Measurements from ENCODE around the gene RNU6-9.

RNU6-9 gene

GRCh38 chr19:936175-936546 lies 42.9 kb downstream of the RNU6-9 start:
- no peak for FAIRE-seq

GRCh38 chr19:937259-937694 lies 44.0 kb downstream of the RNU6-9 start:
- no peak for FAIRE-seq

GRCh38 chr19:938233-938923 lies 45.1 kb downstream of the RNU6-9 start:
- FAIRE-seq, result no peak

- no peak for FAIRE-seq
Measured at GRCh38 chr19:939439-939838, 46.2 kb downstream of the RNU6-9 start.

GRCh38 chr19:939922-940321 lies 46.6 kb downstream of the RNU6-9 start:
- FAIRE-seq, result no peak

GRCh38 chr19:940591-941291 lies 47.5 kb downstream of the RNU6-9 start:
- no peak for FAIRE-seq

- FAIRE-seq, result no peak
Measured at GRCh38 chr19:941292-942132, 48.2 kb downstream of the RNU6-9 start.

GRCh38 chr19:942133-942645 lies 48.9 kb downstream of the RNU6-9 start:
- FAIRE-seq, result no peak

Data from endometrium (tissue), 2 donors.